Progenitor cell of endocrine pancreas (in vitro differentiated cells): ENCODE results near the gene BOD1L1. TPM values are rescaled to one million over a fixed set of nuclear protein-coding genes. Genes with fewer than 3 reads are reported as not detected.

Experiments
- DNase-seq: peaks from one replicate; pipeline ENCODE4 v3.0.0; 2021; ENCODE audit warnings: low spot score; ENCODE audit not compliant: unreplicated experiment
- H3K27ac Mint-ChIP-seq: 2 replicates; pipeline ENCODE4 v1.8.0; 2021; ENCODE audit warnings: mild to moderate bottlenecking, moderate library complexity, mixed read lengths
- H3K27me3 Mint-ChIP-seq: 2 replicates; pipeline ENCODE4 v1.8.0; 2021; ENCODE audit warnings: mixed read lengths
- H3K36me3 Mint-ChIP-seq: 2 replicates; pipeline ENCODE4 v1.8.0; 2022; ENCODE audit warnings: mixed read lengths; ENCODE audit not compliant: insufficient read depth
- H3K4me1 Mint-ChIP-seq: 2 replicates; pipeline ENCODE4 v1.8.0; 2021; ENCODE audit warnings: low read depth, mixed read lengths
- H3K4me3 Mint-ChIP-seq: 2 replicates; pipeline ENCODE4 v1.8.0; 2021; ENCODE audit warnings: low read depth, mild to moderate bottlenecking, moderate library complexity, mixed read lengths
- H3K9me3 Mint-ChIP-seq: 2 replicates; pipeline ENCODE4 v1.8.0; 2021; ENCODE audit warnings: low read depth, mixed read lengths
- long read RNA-seq: library from polyadenylated mRNA; unstranded; transcript quantifications from one replicate; pipeline ENCODE4 v2.0.0, GENCODE V29; 2020
- total RNA-seq: library from RNA; stranded (reverse); gene quantifications from 2 replicates; pipeline ENCODE4 v1.2.1, GENCODE V29; 2021
- TF ChIP-seq, protein P1 (sequence below): fragments of 200-600 bp; sonication (generic); IDR thresholded peaks from one replicate; pipeline ENCODE4 v1.5.0; 2021; ENCODE audit warnings: antibody characterized with exemption, mild to moderate bottlenecking; ENCODE audit not compliant: unreplicated experiment

The BOD1L1 gene
- 41.8 and 42.1 TPM in 2 replicates for total RNA-seq
- long read RNA-seq, partial matches to known transcripts: 18 of 24 reads
- long read RNA-seq, other reads (novel, unspliced or antisense): 6 of 24 reads

DNA sequence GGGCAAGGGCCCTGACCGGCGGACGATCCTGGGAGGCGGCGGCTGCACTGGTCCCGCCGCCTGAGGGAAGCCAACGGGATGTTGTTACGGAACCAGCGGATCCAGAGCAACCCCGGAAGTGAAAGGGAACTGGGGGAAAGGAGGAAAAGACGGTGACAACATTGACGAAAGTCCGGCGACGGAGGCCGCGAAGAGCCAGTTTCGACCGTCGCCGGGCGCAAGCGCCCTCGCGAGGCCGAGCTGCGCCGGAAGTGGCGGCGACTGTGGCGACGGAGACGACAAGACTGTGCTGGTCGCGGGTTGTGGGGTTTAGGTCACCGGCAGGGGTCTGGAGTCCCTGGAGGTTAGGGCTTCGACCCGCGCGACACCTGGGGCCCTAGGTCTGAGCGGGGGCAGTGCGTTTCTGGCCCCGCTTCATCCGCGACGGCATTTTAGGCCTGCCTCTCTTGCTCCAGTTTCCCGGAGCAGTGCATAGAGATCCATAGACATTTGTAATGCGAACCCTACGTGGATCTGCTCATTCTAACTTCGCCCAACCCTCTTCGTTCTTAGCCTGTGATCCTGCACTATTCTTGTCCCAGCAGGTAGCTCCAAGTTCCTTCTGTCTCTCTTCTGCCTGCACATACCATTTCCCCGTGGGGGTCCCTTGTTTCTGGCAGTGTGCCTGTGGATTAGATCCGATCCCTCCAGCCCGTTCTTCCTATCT, at the start of gene BOD1L1:
Gene BOD1L1 (minus strand): TSS at position 120 of the 706 bp plus-strand sequence. CDS start 138 bp downstream, outside the sequence.
- Mint-ChIP-seq H3K4me1 (peaks cover 16% of the 10 kb centered on the region), H3K9me3 (no peaks in the 10 kb centered on the region), H3K4me3 (peak within 1 kb of the TSS; percentile 99), H3K36me3 (peaks cover 1% of the 10 kb centered on the region), H3K27ac (peak within 1 kb of the TSS; percentile 99), H3K27me3 (no peaks in the 10 kb centered on the region)
- DNase-seq: peak; percentile 77
- TF ChIP-seq, protein P1, sequence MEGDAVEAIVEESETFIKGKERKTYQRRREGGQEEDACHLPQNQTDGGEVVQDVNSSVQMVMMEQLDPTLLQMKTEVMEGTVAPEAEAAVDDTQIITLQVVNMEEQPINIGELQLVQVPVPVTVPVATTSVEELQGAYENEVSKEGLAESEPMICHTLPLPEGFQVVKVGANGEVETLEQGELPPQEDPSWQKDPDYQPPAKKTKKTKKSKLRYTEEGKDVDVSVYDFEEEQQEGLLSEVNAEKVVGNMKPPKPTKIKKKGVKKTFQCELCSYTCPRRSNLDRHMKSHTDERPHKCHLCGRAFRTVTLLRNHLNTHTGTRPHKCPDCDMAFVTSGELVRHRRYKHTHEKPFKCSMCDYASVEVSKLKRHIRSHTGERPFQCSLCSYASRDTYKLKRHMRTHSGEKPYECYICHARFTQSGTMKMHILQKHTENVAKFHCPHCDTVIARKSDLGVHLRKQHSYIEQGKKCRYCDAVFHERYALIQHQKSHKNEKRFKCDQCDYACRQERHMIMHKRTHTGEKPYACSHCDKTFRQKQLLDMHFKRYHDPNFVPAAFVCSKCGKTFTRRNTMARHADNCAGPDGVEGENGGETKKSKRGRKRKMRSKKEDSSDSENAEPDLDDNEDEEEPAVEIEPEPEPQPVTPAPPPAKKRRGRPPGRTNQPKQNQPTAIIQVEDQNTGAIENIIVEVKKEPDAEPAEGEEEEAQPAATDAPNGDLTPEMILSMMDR: peak; percentile 57

DNA sequence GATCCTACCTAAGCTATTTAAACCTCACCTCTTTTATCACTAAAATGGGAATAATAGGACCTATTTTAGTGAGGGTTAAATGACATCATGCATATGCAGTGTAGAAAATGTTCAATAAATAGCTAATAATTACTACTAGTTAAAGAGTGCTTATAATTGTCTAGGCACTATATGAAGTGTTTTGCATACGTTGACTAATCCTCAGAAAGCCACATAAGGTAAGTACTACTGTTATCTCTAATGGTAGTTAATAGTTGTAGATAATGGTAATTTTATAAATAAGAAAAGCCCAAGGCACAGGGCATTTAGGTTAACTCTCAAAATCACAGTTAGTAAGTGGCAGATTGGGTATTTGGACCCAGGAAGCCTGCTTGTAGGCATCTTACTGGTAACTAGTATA, 47.4 kb upstream of the BOD1L1 start:
- H3K27ac Mint-ChIP-seq: no peak overlapping the region
- H3K9me3 Mint-ChIP-seq: peaks cover 3% of the 10 kb centered on the region
- H3K4me3 Mint-ChIP-seq: no peak overlapping the region
- TF ChIP-seq, protein P1: no peak
- H3K27me3 Mint-ChIP-seq: no peaks in the 10 kb centered on the region
- H3K4me1 Mint-ChIP-seq: no peaks in the 10 kb centered on the region
- no peaks in the 10 kb centered on the region for H3K36me3 Mint-ChIP-seq
- DNase-seq: no peak

DNA sequence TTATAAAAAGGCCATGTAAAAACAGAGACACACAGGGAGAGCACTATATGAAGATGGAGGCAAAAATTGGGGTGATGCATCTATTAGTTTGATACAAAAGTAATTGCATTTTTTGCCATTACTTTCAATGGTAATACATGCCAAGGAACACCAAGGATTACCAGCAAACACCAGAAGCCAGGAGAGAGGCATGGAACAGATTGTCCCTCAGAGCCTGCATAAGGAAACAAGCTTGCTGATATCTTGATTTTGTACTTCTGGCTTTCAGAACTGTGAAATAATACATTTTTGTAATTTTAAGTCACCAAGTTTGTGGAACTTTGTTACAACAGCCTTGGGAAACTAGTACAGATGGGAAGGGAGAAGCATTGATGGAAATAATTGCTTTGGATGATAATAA, 45.6 kb upstream of the BOD1L1 start:
- Mint-ChIP-seq H3K36me3 (no peaks in the 10 kb centered on the region), H3K27ac (no peak overlapping the region), H3K9me3 (peaks cover 3% of the 10 kb centered on the region), H3K4me3 (no peak overlapping the region), H3K27me3 (no peaks in the 10 kb centered on the region), H3K4me1 (no peaks in the 10 kb centered on the region)
- DNase-seq: no peak
- TF ChIP-seq, protein P1: no peak

DNA sequence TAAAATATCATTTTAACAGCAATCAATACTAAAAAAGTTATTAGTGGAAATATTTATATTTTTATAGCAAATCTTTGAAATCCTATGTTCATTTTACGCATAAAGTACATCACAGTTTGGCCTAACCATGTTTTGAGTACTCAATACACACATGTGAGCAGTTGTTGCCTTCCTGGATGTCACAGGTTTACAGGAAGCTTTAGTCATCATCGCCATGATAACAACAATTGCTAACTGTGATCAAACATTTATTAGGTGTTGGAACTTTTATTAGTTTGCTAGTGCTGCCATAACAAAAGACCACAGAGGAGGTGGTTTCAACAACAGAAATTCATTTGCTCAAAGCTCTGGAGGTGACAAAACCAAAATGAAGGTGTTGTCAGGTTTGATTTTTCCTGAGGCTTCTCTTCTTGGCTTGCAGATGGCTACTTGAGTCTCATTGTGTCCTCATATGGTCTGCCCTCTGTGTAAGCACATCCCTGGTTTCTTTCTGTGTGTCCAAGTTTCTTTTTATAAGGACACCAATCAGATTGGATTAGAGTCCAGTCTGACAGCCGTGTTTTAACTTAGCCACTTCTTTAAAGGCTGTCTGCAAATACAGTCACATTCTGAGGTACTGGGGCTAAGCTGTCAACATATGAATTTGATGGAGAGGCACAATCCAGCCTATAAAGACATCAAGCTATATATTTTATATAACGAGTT, 43.1 kb upstream of the BOD1L1 start:
- Mint-ChIP-seq H3K9me3 (no peaks in the 10 kb centered on the region), H3K27me3 (no peaks in the 10 kb centered on the region), H3K4me1 (no peaks in the 10 kb centered on the region), H3K4me3 (no peak overlapping the region), H3K36me3 (no peaks in the 10 kb centered on the region), H3K27ac (no peak overlapping the region)
- TF ChIP-seq, protein P1: no peak
- no peak for DNase-seq

DNA sequence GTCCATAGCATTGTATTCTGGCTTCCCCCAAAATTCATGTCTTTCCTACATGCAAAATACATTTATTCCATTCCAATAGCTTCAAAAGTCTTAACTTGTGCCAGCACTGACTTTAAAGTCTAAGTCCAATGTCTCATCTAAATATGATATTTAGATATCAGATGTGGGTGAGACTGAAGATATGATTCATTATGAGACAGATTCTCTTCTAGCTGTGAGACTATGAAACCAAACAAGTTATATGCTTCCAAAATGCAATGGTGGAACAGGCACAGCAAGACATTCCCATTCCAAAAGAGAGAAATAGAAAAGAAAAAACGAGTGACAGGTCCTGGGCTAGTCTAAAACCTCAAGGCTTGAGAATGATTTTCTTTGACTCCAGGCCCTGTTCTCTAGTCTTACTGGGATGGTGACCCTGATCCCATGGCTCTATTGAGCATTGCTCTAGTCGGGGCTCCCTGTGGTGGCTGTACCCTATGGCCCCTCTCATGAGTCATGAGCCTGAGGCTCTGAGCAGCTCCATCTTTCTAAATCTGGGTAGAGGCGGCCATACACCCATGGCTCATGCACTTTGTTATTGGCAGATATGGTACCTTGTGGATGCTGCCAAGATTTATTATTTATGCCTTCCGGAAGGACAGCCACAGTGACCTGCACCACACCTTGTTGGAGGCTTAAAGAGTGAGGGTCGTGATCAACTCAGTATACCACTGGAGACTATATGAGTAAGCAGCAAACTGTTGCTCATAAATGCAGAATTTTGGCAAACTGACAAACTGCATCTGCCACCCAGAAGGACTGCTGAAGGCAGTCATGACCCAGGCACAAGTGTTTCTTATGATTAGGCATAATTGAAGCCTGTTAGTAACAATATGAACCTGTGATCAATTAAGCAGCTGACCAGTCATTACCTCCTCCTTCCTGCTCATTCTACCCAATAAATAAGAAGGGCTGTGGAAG, 38.5 kb upstream of the BOD1L1 start:
- no peak overlapping the region for H3K4me3 Mint-ChIP-seq
- DNase-seq: no peak
- no peak overlapping the region for H3K27ac Mint-ChIP-seq
- TF ChIP-seq, protein P1: no peak
- H3K9me3 Mint-ChIP-seq: no peaks in the 10 kb centered on the region
- H3K27me3 Mint-ChIP-seq: no peaks in the 10 kb centered on the region
- H3K4me1 Mint-ChIP-seq: no peaks in the 10 kb centered on the region
- no peaks in the 10 kb centered on the region for H3K36me3 Mint-ChIP-seq
